ENCODE results near the gene ASTN2. TPM values are rescaled to one million over a fixed set of nuclear protein-coding genes. Genes with fewer than 3 reads are reported as not detected.

ASTN2 gene
- total and polyA plus RNA-seq, 2 experiments from 2014 or later, result 7.0 to 24.6 TPM

- Histone ChIP-seq H3K9me2 (ENCODE audit: insufficient read depth) (0 out of 2 replicates have a peak, but pooled peaks cover 7% of the 10 kb centered on the region), H2AFZ (no peak overlapping the region), H3K4me3 (no peak overlapping the region), H3F3A (replicated peaks; ENCODE audit: low read depth) (no peaks in the 10 kb centered on the region), H3K36me3 (ENCODE audit: insufficient read depth) (no peaks in the 10 kb centered on the region), H3K27me3 (ENCODE audit: insufficient read depth) (no peaks in the 10 kb centered on the region), H3K4me2 (no peak overlapping the region), H3K79me2 (replicated peaks; ENCODE audit: insufficient read depth) (no peaks in the 10 kb centered on the region), H3K27ac (ENCODE audit: low read depth) (no peak overlapping the region), H4K20me1 (replicated peaks; ENCODE audit: insufficient read depth) (no peaks in the 10 kb centered on the region), H3K4me1 (ENCODE audit: insufficient read depth) (peaks cover 26% of the 10 kb centered on the region)
- no peak for ATAC-seq
- Mint-ChIP-seq H3K4me3 (no peak overlapping the region), H3K36me3 (ENCODE audit: low read depth) (peaks cover 3% of the 10 kb centered on the region; the same call in 1 of the 3 replicates), H3K9me3 (no peaks in the 10 kb centered on the region), H3K4me1 (peaks cover 31% of the 10 kb centered on the region), H3K27me3 (ENCODE audit: insufficient read depth, low read depth, poor library complexity) (peaks cover 7% of the 10 kb centered on the region), H3K27ac (no peak overlapping the region)
- TF ChIP-seq CREB1 (CRISPR knock-in tag; IDR thresholded peaks at IDR 0.05; ENCODE audit: low read depth) (no peak), ZNF331 (CRISPR knock-in tag; IDR thresholded peaks at IDR 0.05; ENCODE audit: low read depth) (no peak), ZNF462 (CRISPR knock-in tag; IDR thresholded peaks at IDR 0.05) (no peak), REST (IDR thresholded peaks at IDR 0.05; ENCODE audit: unreplicated experiment) (no peak), ZNF114 (CRISPR knock-in tag; IDR thresholded peaks at IDR 0.05) (no peak)
- DNase-seq (ENCODE audit: low spot score), result no peak
Observed at GRCh38 chr9:116479967-116480366, 934.9 kb downstream of the ASTN2 start.

Measured in GM23338 (cell line).